Stimulated activated CD4-positive, alpha-beta T cell treated with anti-CD3 and anti-CD28 coated beads, TNF-alpha, amount 100 ng/mL, for 1 hour (primary cell): ENCODE data around the gene TMEM116.
"Not testable (repeated sequence)": the region's sequence is repeated elsewhere in the genome, so short reads cannot be mapped to it uniquely, and the experiment has no call there.

Source experiments
- DNase-seq, 3 donors: peaks; one replicate each; pipeline ENCODE4 v3.0.0-alpha.2; 2020; ENCODE audit warnings: low read depth in 3 of 3, low spot score in 1 of 3

The TMEM116 gene

GRCh38 chr12:112010415-112011344, 2.3 kb downstream of the TMEM116 start:
- no peak for DNase-seq

GRCh38 chr12:112009596-112009995, 3.4 kb downstream of the TMEM116 start:
- not testable (repeated sequence) for DNase-seq

- no peak for DNase-seq
These were observed 4.0 kb downstream of the TMEM116 start for GRCh38 chr12:112008918-112009317.

- no peak for DNase-seq
These were observed 5.0 kb downstream of the TMEM116 start for GRCh38 chr12:112007945-112008344.

- DNase-seq = no peak
These were observed 7.3 kb downstream of the TMEM116 start for GRCh38 chr12:112005419-112006395.

GRCh38 chr12:112004041-112004440, 8.9 kb downstream of the TMEM116 start:
- no peak for DNase-seq

- no peak for DNase-seq
These were observed 11.4 kb downstream of the TMEM116 start for GRCh38 chr12:112001576-112001975.

GRCh38 chr12:112000820-112001219, 12.1 kb downstream of the TMEM116 start:
- DNase-seq = no peak

- not testable (repeated sequence) for DNase-seq
These were observed 13.8 kb downstream of the TMEM116 start for GRCh38 chr12:111999129-111999528.

GRCh38 chr12:111998015-111998414, 14.9 kb downstream of the TMEM116 start:
- DNase-seq = no peak

- no peak for DNase-seq
These were observed 15.7 kb downstream of the TMEM116 start for GRCh38 chr12:111997300-111997699.

- no peak for DNase-seq
These were observed 17.0 kb downstream of the TMEM116 start for GRCh38 chr12:111995782-111996480.

GRCh38 chr12:111994211-111995111, 18.5 kb downstream of the TMEM116 start:
- not testable (repeated sequence) for DNase-seq

GRCh38 chr12:111993292-111994150, 19.4 kb downstream of the TMEM116 start:
- DNase-seq = no peak

- DNase-seq = no peak
These were observed 20.5 kb downstream of the TMEM116 start for GRCh38 chr12:111992464-111992863.

- no peak for DNase-seq
These were observed 21.0 kb downstream of the TMEM116 start for GRCh38 chr12:111991946-111992345.

- DNase-seq = no peak
These were observed 21.4 kb downstream of the TMEM116 start for GRCh38 chr12:111991535-111991934.

- no peak for DNase-seq
These were observed 28.1 kb downstream of the TMEM116 start for GRCh38 chr12:111984820-111985219.

- no peak for DNase-seq
These were observed 31.0 kb downstream of the TMEM116 start for GRCh38 chr12:111981987-111982386.
